Keratinocyte (primary cell): Measurements from ENCODE around the gene PLPP4. TPM values are rescaled to one million over a fixed set of nuclear protein-coding genes. Genes with fewer than 3 reads are reported as not detected.

Experiments used
- DNase-seq: peaks from one replicate; pipeline ENCODE4 v3.0.0-alpha.2; 2011; ENCODE audit warnings: low read depth, missing footprints, low spot score
- FAIRE-seq: peaks from 2 replicates; lab custom pipeline; 2011; peaks lifted over from hg19 to GRCh38; lab: Jason Lieb, UNC
- H2AFZ ChIP-seq: 2 replicates; pipeline ENCODE4 v1.6.0; 2012; ENCODE audit warnings: low read length, control low read depth, inconsistent platforms; ENCODE audit not compliant: control insufficient read depth
- H3K27ac ChIP-seq: 2 replicates; pipeline ENCODE4 v1.5.1; 2011; ENCODE audit warnings: low read length; ENCODE audit not compliant: control insufficient read depth, insufficient read depth
- H3K27me3 ChIP-seq: 3 replicates; pipeline ENCODE4 v1.6.0; 2011; ENCODE audit warnings: low read length; ENCODE audit not compliant: control insufficient read depth, insufficient read depth; ENCODE audit errors: extremely low read depth
- H3K36me3 ChIP-seq, 2 experiments: 2 replicates in 1 of 2; 3 replicates in 1 of 2; pipeline ENCODE4 v1.5.1; 2011; ENCODE audit warnings: low read length in 2 of 2, mild to moderate bottlenecking in 1 of 2; ENCODE audit not compliant: control insufficient read depth in 2 of 2, insufficient read depth in 2 of 2; ENCODE audit errors: extremely low read depth in 1 of 2
- H3K4me1 ChIP-seq: 3 replicates; pipeline ENCODE4 v1.5.1; 2011; ENCODE audit warnings: low read length; ENCODE audit not compliant: control insufficient read depth, insufficient read depth; ENCODE audit errors: extremely low read depth
- H3K4me2 ChIP-seq: 3 replicates; pipeline ENCODE4 v1.6.0; 2011; ENCODE audit warnings: low read depth, low read length; ENCODE audit not compliant: control insufficient read depth, insufficient read depth; ENCODE audit errors: extremely low read depth
- H3K4me3 ChIP-seq, 3 experiments: fragments of 200-600 bp in 1 of 3; sonication (generic) in 1 of 3; 2 replicates in 2 of 3; 3 replicates in 1 of 3; pipeline ENCODE4 v1.5.1; 2011 to 2016; ENCODE audit warnings: low read length in 3 of 3, mild to moderate bottlenecking in 3 of 3, control low read depth in 2 of 3, inconsistent platforms in 1 of 3, low read depth in 1 of 3, mixed read lengths in 1 of 3, mixed run types in 1 of 3, moderate library complexity in 1 of 3; ENCODE audit not compliant: control insufficient read depth in 2 of 3, insufficient read depth in 2 of 3; ENCODE audit errors: extremely low read depth in 1 of 3
- H3K79me2 ChIP-seq: 2 replicates; pipeline ENCODE4 v1.6.0; 2012; ENCODE audit warnings: low read length; ENCODE audit not compliant: control insufficient read depth, insufficient read depth
- H3K9ac ChIP-seq: 3 replicates; pipeline ENCODE4 v1.6.0; 2011; ENCODE audit warnings: low read length; ENCODE audit not compliant: control insufficient read depth, insufficient read depth; ENCODE audit errors: extremely low read depth
- H3K9me1 ChIP-seq: 3 replicates; pipeline ENCODE4 v1.6.0; 2011; ENCODE audit warnings: low read length; ENCODE audit not compliant: control insufficient read depth, insufficient read depth; ENCODE audit errors: extremely low read depth
- H3K9me3 ChIP-seq: 2 replicates; pipeline ENCODE4 v1.5.1; 2012; ENCODE audit warnings: low read depth, low read length; ENCODE audit not compliant: control insufficient read depth
- H4K20me1 ChIP-seq: 3 replicates; pipeline ENCODE4 v1.6.0; 2011; ENCODE audit warnings: low read length; ENCODE audit not compliant: control insufficient read depth, insufficient read depth; ENCODE audit errors: extremely low read depth
- CTCF ChIP-seq, 3 experiments: IDR thresholded peaks in 1 of 3; conservative IDR thresholded peaks in 1 of 3; optimal IDR thresholded peaks in 1 of 3; 2 replicates in 2 of 3; 3 replicates in 1 of 3; pipeline versions ENCODE3 to v1.5.1; 2011; ENCODE audit warnings: low read length in 3 of 3, mild to moderate bottlenecking in 3 of 3, moderate library complexity in 2 of 3, control low read depth in 1 of 3, inconsistent platforms in 1 of 3; ENCODE audit not compliant: insufficient read depth in 2 of 3; ENCODE audit errors: extremely low read depth in 1 of 3
- EZH2 ChIP-seq: IDR thresholded peaks from one replicate; pipeline ENCODE4 v1.6.1; 2012; ENCODE audit warnings: inconsistent platforms, mild to moderate bottlenecking, low read length, moderate library complexity
- dilution Hi-C: fragments of 300-500 bp; cut with MboI; formaldehyde crosslinking; loops from one replicate; pipeline ENCODE4 v1.7.0; 2020; ENCODE audit warnings: low sequenced_read_pairs; ENCODE audit not compliant: extremely low pct_ligation_motif_present
- polyA plus RNA-seq, 5 experiments: library from polyadenylated mRNA; depleted of rRNA in 3 of 5; stranded (reverse) in 3 of 5; stranded (forward) in 1 of 5; unstranded in 1 of 5; fragments of >200 nt; gene quantifications; 1 replicate in 1 of 5; 2 replicates in 3 of 5; 3 replicates in 1 of 5; pipeline versions ENCODE4 v1.2.1 to v1.2.3, GENCODE V29; 2011 to 2012; ENCODE audit warnings: missing spikeins in 2 of 5, low read depth in 1 of 5, low replicate concordance in 1 of 5

Gene PLPP4
- polyA plus RNA-seq, 1 donor (not counting 4 experiments of a cell fraction or from before 2014, with no cell fraction given), result 0.76 TPM

- H3K9ac ChIP-seq, result no peak overlapping the region
- H3K27ac ChIP-seq, result no peak overlapping the region
- H3K79me2 ChIP-seq, result no peaks in the 10 kb centered on the region
- H4K20me1 ChIP-seq, result no peaks in the 10 kb centered on the region
- FAIRE-seq, result peak; percentile 32
- no peak overlapping the region for H2AFZ ChIP-seq
- no peaks in the 10 kb centered on the region for H3K27me3 ChIP-seq
- H3K4me1 ChIP-seq, result peaks cover 8% of the 10 kb centered on the region
- peak overlapping the region; percentile 13 for H3K4me2 ChIP-seq
- H3K36me3 ChIP-seq, result no peaks in the 10 kb centered on the region
- dilution Hi-C loops, result no loop called here
- H3K9me1 ChIP-seq, result no peaks in the 10 kb centered on the region
- no peak for DNase-seq
- H3K9me3 ChIP-seq, result no peaks in the 10 kb centered on the region
- H3K4me3 ChIP-seq, result no peak overlapping the region
- no peak for TF ChIP-seq EZH2
Observed at GRCh38 chr10:120613180-120613579, 156.2 kb downstream of the PLPP4 start.

- dilution Hi-C loops, result no loop called here
- DNase-seq (no peak), FAIRE-seq (no peak)
- no peaks in the 10 kb centered on the region for H3K79me2 ChIP-seq
- H3K27me3 ChIP-seq, result no peaks in the 10 kb centered on the region
- H3K4me1 ChIP-seq, result peaks cover 7% of the 10 kb centered on the region
- H2AFZ ChIP-seq, result no peak overlapping the region
- no peaks in the 10 kb centered on the region for H3K9me3 ChIP-seq
- H4K20me1 ChIP-seq, result no peaks in the 10 kb centered on the region
- TF ChIP-seq CTCF (optimal IDR thresholded peaks at IDR 0.05 in 1 of 3, IDR thresholded peaks at IDR 0.05 in 1 of 3, conservative IDR thresholded peaks at IDR 0.05 in 1 of 3; ENCODE audit: extremely low read depth in 1 of 3, insufficient read depth in 2 of 3, low read length in 3 of 3), result no peak
- TF ChIP-seq EZH2, result no peak
- H3K9ac ChIP-seq, result no peak overlapping the region
- H3K4me3 ChIP-seq, result no peak overlapping the region
- H3K4me2 ChIP-seq, result no peak overlapping the region
- no peaks in the 10 kb centered on the region for H3K9me1 ChIP-seq
- H3K27ac ChIP-seq, result no peak overlapping the region
- H3K36me3 ChIP-seq, result no peaks in the 10 kb centered on the region
Observed at GRCh38 chr10:120614680-120615079, 157.7 kb downstream of the PLPP4 start.

GRCh38 chr10:120616311-120616911 lies 159.4 kb downstream of the PLPP4 start:
- no peak for FAIRE-seq
- H4K20me1 ChIP-seq, result no peaks in the 10 kb centered on the region
- dilution Hi-C loops, result no loop called here
- H3K36me3 ChIP-seq, result no peaks in the 10 kb centered on the region
- no peaks in the 10 kb centered on the region for H3K27me3 ChIP-seq
- peaks cover 7% of the 10 kb centered on the region for H3K4me1 ChIP-seq
- no peaks in the 10 kb centered on the region for H3K9me1 ChIP-seq
- H3K4me3 ChIP-seq, result no peak overlapping the region
- H3K79me2 ChIP-seq, result no peaks in the 10 kb centered on the region
- H2AFZ ChIP-seq, result no peak overlapping the region
- no peak overlapping the region for H3K4me2 ChIP-seq
- TF ChIP-seq CTCF (optimal IDR thresholded peaks at IDR 0.05 in 1 of 3, IDR thresholded peaks at IDR 0.05 in 1 of 3, conservative IDR thresholded peaks at IDR 0.05 in 1 of 3; ENCODE audit: extremely low read depth in 1 of 3, insufficient read depth in 2 of 3, low read length in 3 of 3) (no peak), EZH2 (no peak)
- no peak for DNase-seq
- no peak overlapping the region for H3K27ac ChIP-seq
- no peaks in the 10 kb centered on the region for H3K9me3 ChIP-seq
- no peak overlapping the region for H3K9ac ChIP-seq
